Measurements from ENCODE around the gene SRGAP3.

GRCh38 chr3:9241956-9242355, 7.5 kb downstream of the SRGAP3 start:
- TF ChIP-seq CTCF (IDR thresholded peaks at IDR 0.05), result no peak
- TF ChIP-seq POLR2A (IDR thresholded peaks at IDR 0.05), result no peak
- no peak for TF ChIP-seq EP300 (IDR thresholded peaks at IDR 0.05)

All from gastroesophageal sphincter (tissue), 3 donors.